ENCODE data around the gene SUSD4.

The SUSD4 gene

DNA sequence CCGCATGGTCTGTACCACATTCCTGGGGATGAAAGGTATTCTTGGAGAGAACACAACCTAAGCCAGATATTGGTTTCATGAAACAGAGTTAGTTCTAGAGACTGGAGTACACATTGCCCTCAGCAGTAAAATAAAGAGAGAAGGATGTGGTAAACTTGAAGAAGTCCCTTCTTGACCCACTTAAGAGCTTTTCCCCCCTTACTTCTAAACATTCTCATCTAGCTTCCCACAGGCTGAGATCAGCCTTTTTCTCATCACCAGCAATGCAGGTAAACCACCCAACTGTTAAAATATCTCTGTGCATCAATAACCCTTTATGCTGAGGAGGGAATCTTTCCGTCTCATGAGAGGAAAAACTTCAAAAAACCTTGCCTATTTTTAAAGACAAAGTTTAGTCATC, 62.6 kb downstream of the SUSD4 start:
- no peak for TF ChIP-seq ZBTB7A (IDR thresholded peaks at IDR 0.05; ENCODE audit: low read depth)
- TF ChIP-seq, protein P1, sequence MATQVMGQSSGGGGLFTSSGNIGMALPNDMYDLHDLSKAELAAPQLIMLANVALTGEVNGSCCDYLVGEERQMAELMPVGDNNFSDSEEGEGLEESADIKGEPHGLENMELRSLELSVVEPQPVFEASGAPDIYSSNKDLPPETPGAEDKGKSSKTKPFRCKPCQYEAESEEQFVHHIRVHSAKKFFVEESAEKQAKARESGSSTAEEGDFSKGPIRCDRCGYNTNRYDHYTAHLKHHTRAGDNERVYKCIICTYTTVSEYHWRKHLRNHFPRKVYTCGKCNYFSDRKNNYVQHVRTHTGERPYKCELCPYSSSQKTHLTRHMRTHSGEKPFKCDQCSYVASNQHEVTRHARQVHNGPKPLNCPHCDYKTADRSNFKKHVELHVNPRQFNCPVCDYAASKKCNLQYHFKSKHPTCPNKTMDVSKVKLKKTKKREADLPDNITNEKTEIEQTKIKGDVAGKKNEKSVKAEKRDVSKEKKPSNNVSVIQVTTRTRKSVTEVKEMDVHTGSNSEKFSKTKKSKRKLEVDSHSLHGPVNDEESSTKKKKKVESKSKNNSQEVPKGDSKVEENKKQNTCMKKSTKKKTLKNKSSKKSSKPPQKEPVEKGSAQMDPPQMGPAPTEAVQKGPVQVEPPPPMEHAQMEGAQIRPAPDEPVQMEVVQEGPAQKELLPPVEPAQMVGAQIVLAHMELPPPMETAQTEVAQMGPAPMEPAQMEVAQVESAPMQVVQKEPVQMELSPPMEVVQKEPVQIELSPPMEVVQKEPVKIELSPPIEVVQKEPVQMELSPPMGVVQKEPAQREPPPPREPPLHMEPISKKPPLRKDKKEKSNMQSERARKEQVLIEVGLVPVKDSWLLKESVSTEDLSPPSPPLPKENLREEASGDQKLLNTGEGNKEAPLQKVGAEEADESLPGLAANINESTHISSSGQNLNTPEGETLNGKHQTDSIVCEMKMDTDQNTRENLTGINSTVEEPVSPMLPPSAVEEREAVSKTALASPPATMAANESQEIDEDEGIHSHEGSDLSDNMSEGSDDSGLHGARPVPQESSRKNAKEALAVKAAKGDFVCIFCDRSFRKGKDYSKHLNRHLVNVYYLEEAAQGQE (IDR thresholded peaks at IDR 0.05; ENCODE audit: low read depth), result no peak

DNA sequence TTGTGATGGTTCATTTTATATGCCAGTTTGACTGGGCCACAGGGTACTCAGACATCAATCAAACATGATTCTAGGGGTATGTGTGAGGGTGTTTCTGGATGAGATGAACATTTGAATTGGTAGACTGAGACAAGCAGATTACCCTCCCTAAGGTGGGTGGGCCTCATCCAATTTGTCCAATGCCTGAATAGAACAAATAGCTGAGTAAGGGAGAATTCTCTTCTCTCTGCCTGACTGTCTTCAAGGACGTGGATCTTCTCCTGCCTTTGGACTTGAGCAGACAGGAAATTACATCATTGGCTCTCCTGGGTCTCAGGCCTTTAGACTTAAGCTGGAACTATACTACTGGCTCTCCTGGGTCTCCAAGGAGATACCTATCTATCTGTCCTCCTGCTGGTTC, 64.4 kb downstream of the SUSD4 start:
- TF ChIP-seq NFIC (IDR thresholded peaks at IDR 0.05) (no peak), ZBTB7A (IDR thresholded peaks at IDR 0.05; ENCODE audit: low read depth) (no peak), EP300 (IDR thresholded peaks at IDR 0.05; ENCODE audit: borderline replicate concordance) (no peak), TEAD4 (IDR thresholded peaks at IDR 0.05) (no peak), CREB1 (IDR thresholded peaks at IDR 0.05; ENCODE audit: low read depth) (no peak)

DNA sequence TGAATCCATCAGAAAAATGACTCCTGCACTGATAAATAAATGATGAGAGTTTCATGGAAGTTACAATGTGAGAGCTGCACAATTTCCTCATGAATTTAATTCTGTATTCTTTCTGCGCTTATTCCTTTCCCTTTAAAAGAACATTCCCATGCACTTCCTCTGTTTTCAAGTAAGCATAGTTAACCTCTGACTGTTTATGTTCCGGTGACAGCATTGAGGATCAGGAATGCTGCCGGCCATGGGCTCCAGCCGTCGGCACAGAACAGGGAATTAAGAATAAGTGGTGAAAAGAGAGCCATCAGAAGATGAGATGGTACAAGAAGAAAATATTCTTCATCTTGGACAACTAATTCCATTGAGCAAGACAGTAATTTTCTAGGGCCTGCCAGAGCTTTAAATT, 65.3 kb downstream of the SUSD4 start:
- TF ChIP-seq NFIC (IDR thresholded peaks at IDR 0.05) (no peak), CEBPB (IDR thresholded peaks at IDR 0.05) (no peak), TEAD4 (IDR thresholded peaks at IDR 0.05) (no peak), FOXM1 (IDR thresholded peaks at IDR 0.05; ENCODE audit: borderline replicate concordance, low read depth) (no peak), TCF12 (IDR thresholded peaks at IDR 0.05; ENCODE audit: low read depth) (no peak)

DNA sequence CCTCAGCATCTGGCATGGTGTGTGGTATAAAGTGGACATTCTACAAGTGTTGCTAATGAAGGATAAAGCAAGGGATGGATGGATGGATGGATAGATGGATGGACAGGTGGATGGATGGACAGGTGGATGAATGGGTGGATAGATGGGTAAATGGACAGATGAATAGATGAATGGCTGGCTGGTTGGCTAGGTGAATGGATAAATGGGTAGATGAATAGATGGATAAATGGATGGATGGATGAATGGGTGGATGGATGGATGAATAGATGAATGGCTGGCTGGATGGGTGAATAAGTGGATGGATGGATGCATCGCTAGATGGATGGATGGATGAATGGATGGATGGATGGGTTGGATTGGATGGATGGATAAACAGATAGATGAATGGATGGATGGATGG, 66.2 kb downstream of the SUSD4 start:
- TF ChIP-seq YY1 (IDR thresholded peaks at IDR 0.05; ENCODE audit: low read depth), result no peak
- TF ChIP-seq CEBPB (IDR thresholded peaks at IDR 0.05), result no peak
- TF ChIP-seq, protein P2, sequence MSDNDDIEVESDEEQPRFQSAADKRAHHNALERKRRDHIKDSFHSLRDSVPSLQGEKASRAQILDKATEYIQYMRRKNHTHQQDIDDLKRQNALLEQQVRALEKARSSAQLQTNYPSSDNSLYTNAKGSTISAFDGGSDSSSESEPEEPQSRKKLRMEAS (IDR thresholded peaks at IDR 0.05), result no peak
- TF ChIP-seq TAF1 (IDR thresholded peaks at IDR 0.05; ENCODE audit: low read depth), result no peak
- no peak for TF ChIP-seq TCF12 (IDR thresholded peaks at IDR 0.05; ENCODE audit: low read depth)
- TF ChIP-seq, protein P1 (IDR thresholded peaks at IDR 0.05; ENCODE audit: low read depth), result no peak

DNA sequence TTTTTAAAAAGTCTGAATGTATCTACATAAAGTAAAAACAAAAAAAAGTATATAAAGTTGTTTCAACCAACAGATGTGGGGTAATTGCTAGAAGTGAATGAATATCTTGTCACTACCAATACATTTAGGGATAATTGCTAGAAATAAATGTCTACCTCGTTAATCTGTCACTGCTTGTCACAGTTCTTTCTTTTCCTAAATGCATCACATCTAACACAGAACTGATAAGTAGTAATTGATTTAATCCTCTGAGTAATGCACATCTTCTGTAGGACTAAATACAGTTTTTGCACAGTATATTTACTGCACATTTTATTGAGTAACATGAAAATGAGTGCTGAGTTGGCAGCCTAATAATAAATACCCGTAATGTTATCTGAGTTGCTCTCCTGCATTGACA, 72.2 kb downstream of the SUSD4 start:
- TF ChIP-seq EGR1 (IDR thresholded peaks at IDR 0.05), result no peak
- TF ChIP-seq FOXM1 (IDR thresholded peaks at IDR 0.05; ENCODE audit: borderline replicate concordance, low read depth), result no peak
- no peak for TF ChIP-seq TCF12 (IDR thresholded peaks at IDR 0.05; ENCODE audit: low read depth)
- TF ChIP-seq TEAD4 (IDR thresholded peaks at IDR 0.05), result no peak

DNA sequence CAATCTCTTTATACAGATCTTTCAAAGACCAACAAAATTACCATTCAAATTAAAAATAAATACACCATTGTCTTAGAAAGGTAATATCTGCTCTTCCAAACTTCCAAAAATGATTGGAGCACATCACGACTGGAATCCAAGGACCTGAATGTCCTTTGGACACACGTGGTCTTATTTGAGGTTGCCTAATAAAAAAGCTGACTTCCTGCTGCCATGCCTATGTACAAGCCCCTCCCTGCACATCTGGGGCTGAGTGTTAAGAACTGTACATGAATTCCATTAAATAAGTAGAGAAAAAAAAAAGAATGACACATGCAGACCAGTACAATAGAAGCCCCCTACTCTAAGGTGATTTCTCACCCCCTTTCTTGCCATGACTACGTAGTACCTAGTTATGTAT, 73.6 kb downstream of the SUSD4 start:
- TF ChIP-seq CREB1 (IDR thresholded peaks at IDR 0.05; ENCODE audit: low read depth), result no peak
- no peak for TF ChIP-seq TCF12 (IDR thresholded peaks at IDR 0.05; ENCODE audit: low read depth)

DNA sequence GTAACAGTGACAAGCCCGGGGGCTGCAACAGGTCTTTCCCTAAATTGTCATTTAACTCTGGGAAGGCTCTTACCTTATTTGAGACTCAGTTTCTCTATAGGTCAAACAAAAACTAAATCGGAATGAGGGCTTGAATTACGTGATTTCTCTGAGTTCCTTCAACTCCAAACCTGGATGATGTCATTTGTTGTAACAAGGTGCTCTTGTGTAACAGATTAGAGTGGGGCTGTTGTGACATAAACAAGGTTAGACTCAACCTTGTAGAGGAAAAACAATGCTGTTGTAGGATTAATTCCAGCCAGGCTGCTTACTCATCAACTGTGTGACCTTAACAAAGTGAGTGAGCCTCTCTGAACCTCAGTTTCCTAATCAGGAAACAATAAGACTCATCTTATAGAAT, 74.4 kb downstream of the SUSD4 start:
- TF ChIP-seq FOXM1 (IDR thresholded peaks at IDR 0.05; ENCODE audit: borderline replicate concordance, low read depth), result no peak
- TF ChIP-seq, protein P3, sequence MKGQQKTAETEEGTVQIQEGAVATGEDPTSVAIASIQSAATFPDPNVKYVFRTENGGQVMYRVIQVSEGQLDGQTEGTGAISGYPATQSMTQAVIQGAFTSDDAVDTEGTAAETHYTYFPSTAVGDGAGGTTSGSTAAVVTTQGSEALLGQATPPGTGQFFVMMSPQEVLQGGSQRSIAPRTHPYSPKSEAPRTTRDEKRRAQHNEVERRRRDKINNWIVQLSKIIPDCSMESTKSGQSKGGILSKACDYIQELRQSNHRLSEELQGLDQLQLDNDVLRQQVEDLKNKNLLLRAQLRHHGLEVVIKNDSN (IDR thresholded peaks at IDR 0.05), result no peak
- TF ChIP-seq, protein P2 (IDR thresholded peaks at IDR 0.05), result no peak
- TF ChIP-seq YY1 (IDR thresholded peaks at IDR 0.05; ENCODE audit: low read depth), result no peak
- no peak for TF ChIP-seq TEAD4 (IDR thresholded peaks at IDR 0.05)
- TF ChIP-seq CEBPB (IDR thresholded peaks at IDR 0.05), result no peak
- TF ChIP-seq CREB1 (IDR thresholded peaks at IDR 0.05; ENCODE audit: low read depth), result no peak
- TF ChIP-seq TAF1 (IDR thresholded peaks at IDR 0.05; ENCODE audit: low read depth), result no peak
- no peak for TF ChIP-seq ZBTB7A (IDR thresholded peaks at IDR 0.05; ENCODE audit: low read depth)
- TF ChIP-seq NFIC (IDR thresholded peaks at IDR 0.05), result no peak
- TF ChIP-seq TCF12 (IDR thresholded peaks at IDR 0.05; ENCODE audit: low read depth), result no peak
- TF ChIP-seq EGR1 (IDR thresholded peaks at IDR 0.05), result no peak
- TF ChIP-seq RAD21 (IDR thresholded peaks at IDR 0.05; ENCODE audit: low read depth), result no peak
- no peak for TF ChIP-seq EP300 (IDR thresholded peaks at IDR 0.05; ENCODE audit: borderline replicate concordance)
- TF ChIP-seq, protein P1 (IDR thresholded peaks at IDR 0.05; ENCODE audit: low read depth), result no peak

All from Ishikawa (cell line).